Fibroblast of pulmonary artery (primary cell): ENCODE data around the gene TLE6.
"Not testable (repeated sequence)": the region's sequence is repeated elsewhere in the genome, so short reads cannot be mapped to it uniquely, and the experiment has no call there.

Experiments used
- DNase-seq: peaks from one replicate; pipeline ENCODE4 v3.0.0-alpha.2; 2010; ENCODE audit warnings: low read depth
- H3K4me3 ChIP-seq: replicated peaks from 2 replicates; pipeline ENCODE4 v1.5.1; 2011; ENCODE audit warnings: low read depth, mild to moderate bottlenecking, control low read depth, low read length, moderate library complexity
- CTCF ChIP-seq: IDR thresholded peaks from 2 replicates; pipeline ENCODE4 v1.5.1; 2011; ENCODE audit warnings: mild to moderate bottlenecking, control low read depth, low read length, inconsistent platforms; ENCODE audit errors: missing control alignments

TLE6 gene

DNA sequence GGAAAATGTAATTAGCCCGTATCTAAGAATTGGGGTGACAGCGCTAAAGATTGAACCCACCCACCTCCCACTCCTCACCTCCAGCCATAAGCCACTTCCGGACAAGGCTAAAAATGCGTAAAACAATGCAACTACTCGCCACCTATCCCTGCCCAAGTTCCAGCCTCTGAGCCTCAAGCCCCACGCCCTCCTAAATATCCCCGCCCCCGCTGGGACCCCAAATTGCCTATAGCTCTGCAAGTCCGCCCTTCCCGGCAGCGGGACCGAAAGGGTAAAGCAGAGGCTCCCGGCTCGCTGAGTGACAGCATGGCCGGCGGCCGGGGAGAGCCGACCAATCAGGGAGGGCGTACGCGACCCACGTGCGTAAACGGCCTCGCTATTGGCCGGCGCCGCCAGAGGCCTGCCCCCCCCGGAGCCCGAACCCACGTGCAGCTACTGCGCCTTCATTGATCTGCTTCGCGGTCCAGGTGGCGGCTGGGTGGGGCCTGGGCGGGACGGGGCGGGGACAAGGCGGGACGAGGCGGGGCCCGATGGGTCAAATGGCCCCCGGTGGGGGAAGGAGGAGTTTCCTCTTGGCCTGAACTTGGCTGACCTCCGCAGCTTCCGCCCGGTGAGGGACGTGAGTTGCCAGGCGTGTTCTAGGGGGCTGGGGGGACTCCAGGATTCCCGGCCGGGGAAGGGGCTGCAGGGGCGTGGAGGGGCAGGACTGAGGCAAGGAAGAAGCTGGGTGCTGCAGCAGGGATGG lies at the start of gene TLE6:
Gene TLE6 (plus strand): TSS at position 564 of the 745 bp plus-strand sequence. CDS start 670 bp downstream, outside the sequence.
- DNase-seq, result peak; percentile 94
- no peak for TF ChIP-seq CTCF
- H3K4me3 ChIP-seq, result peak within 1 kb of the TSS; percentile 64

DNA sequence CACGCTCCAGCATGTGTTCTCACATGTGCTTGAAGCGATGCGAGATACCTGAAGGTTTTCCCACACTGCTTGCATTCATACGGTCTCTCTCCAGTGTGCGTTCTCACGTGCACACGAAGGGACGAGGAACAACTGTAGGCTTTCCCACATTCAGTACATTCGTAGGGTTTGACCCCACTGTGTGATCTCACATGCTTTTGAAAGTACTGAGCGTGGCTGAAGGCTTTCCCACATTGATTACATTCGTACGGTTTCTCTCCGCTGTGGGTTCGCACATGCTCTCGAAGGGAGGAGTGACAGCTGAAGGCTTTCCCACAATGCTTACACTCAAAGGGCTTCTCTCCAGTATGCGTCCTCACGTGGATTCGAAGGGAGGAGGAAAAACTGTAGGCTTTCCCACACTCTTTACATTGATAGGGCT lies 43.9 kb upstream of the TLE6 start:
- H3K4me3 ChIP-seq, result no peak overlapping the region
- DNase-seq, result no peak
- no peak for TF ChIP-seq CTCF

- DNase-seq, result not testable (repeated sequence)
These were observed 41.5 kb upstream of the TLE6 start for GRCh38 chr19:2935863-2936262.

GRCh38 chr19:2942928-2943640 lies 34.3 kb upstream of the TLE6 start:
- no peak overlapping the region for H3K4me3 ChIP-seq
- DNase-seq, result no peak
- TF ChIP-seq CTCF, result no peak

More at GRCh38 chr19:2935863-2936262, 41.5 kb upstream of the TLE6 start:
- not testable (repeated sequence) for H3K4me3 ChIP-seq

DNA sequence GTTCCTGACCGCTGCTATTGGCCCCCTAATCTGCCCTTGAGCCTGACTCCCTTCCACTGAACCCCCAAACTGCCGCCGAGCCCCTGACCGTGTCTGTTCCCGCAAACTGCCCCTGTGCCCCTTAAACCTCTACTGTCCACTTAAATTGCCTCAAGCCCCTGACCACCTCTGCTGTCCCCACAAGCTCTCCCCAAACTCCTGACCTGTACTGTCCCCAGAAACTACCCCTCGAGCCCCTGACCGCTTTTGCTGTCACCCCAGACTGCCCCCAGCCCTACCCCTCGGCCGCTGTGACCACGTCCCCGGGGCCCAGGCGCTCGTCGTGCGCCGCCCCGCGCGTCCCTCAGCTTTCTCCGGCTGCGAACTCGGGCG lies 33.0 kb upstream of the TLE6 start:
- peak overlapping the region; percentile 83 for H3K4me3 ChIP-seq
- no peak for DNase-seq
- TF ChIP-seq CTCF, result no peak

DNA sequence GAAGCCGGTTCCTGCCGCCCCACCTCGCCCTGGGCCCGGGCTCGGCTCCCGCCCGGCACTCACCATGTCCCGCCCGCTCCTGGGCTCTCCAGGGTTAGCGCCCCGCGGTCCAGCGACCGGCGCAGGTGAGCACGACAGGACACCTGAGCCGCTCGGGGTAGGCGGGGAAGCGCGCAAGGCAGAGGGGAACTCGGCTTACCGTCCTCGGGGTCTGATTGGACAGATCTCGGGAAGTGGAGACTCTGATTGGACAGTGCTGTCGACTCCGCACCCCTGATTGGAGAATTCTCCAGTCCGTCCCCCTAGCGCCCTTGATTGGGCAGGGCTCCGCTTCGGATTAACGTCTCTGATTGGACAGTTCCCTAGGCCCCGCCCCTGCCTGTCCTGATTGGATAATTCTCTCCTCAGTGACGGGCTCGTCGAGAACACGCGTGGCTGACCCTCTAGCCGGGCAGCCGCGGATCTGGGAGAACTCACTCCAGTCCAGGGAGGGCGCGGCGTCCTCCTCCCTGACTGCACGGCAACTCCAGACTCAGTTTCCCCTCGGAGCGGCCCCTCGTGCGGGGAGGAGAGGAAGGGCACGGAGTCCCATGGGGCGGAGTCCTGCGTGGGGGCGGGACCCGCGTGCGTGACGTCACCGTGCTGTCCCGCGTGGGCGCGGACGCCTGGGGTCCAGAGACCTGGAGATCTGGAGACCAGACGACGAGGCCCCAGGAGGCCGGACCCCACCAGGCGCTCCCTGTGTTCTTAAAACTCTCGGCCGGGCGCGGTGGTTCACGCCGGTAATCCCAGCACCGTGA lies 32.4 kb upstream of the TLE6 start, which contains the start of gene ZNF77:
Gene ZNF77 (minus strand): TSS at position 197 of the 800 bp plus-strand sequence. CDS start 131 bp downstream, at position 66.
- TF ChIP-seq CTCF, result no peak
- H3K4me3 ChIP-seq, result peak within 1 kb of the TSS; percentile 83
- DNase-seq, result peak; percentile 99
